ENCODE results near the gene LYPD3. TPM values are rescaled to one million over a fixed set of nuclear protein-coding genes. Genes with fewer than 3 reads are reported as not detected.
A peak's percentile ranks its signal among the peaks of the same experiment; 100 is the strongest.

LYPD3 gene
- total RNA-seq, 1 donor: 0.43 TPM

- H3K4me3 ChIP-seq (ENCODE audit: low read depth, low read length): no peak overlapping the region
- no peak for TF ChIP-seq CTCF (IDR thresholded peaks at IDR 0.05; ENCODE audit: insufficient read depth, low read depth, low read length)
Measured at GRCh38 chr19:43505186-43505456, 39.7 kb upstream of the LYPD3 start.

DNA sequence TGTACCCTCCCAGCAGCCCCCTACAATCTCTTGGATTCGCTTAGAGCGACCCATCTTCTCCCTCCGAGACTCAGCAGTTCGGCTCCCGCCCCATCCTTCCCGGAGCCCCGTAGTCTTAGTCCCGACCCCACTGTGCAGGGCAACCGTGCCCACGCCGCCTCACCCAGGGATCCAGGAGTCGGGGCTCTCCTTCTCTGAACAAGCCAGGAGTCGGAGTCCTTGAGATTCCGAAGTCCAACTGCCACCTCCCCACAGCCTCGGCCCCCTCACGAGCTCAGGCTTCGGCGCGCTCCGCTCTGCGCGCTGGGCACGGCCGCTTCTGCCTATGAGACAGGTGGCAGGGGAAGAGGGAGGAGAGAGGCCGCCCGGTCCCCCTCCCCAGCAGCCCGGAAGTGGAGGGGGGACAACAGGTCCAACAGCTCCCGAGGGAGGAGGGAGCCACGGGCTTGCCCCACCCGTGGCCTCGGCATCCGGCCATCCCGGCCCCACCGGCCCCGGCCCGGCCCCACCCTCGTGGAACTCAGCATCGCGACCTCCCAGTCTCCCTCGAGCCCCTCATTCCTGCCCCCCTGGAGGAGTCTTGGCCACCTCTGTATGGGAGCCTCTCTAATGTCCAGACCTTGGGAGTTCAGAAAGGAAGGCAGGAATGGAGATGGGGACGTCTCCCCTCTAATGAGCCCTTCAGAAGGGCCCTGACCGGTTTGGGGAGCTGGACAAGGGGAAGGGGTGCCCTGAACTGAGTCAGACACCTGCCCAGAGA lies 39.2 kb upstream of the LYPD3 start, which contains the start of gene PHLDB3:
Gene PHLDB3, minus strand, starts transcription at position 321 of the 760 bp plus-strand sequence. CDS start 628 bp downstream, outside the sequence.
- TF ChIP-seq CTCF (IDR thresholded peaks at IDR 0.05; ENCODE audit: insufficient read depth, low read depth, low read length): no peak
- H3K4me3 ChIP-seq (ENCODE audit: low read depth, low read length): peak within 1 kb of the TSS; percentile 93
- no peak for DNase-seq (ENCODE audit: low read depth)

More at GRCh38 chr19:43505186-43505456, 39.7 kb upstream of the LYPD3 start:
- no peak for DNase-seq (ENCODE audit: low read depth)

GRCh38 chr19:43503501-43504425 lies 38.4 kb upstream of the LYPD3 start:
- DNase-seq (ENCODE audit: low read depth): peak; percentile 90
- H3K4me3 ChIP-seq (ENCODE audit: low read depth, low read length): peak overlapping the region; percentile 93

GRCh38 chr19:43502419-43502976 lies 37.1 kb upstream of the LYPD3 start:
- no peak for DNase-seq (ENCODE audit: low read depth)
- peak overlapping the region; percentile 93 for H3K4me3 ChIP-seq (ENCODE audit: low read depth, low read length)
- no peak for TF ChIP-seq CTCF (IDR thresholded peaks at IDR 0.05; ENCODE audit: insufficient read depth, low read depth, low read length)

More at GRCh38 chr19:43503501-43504425, 38.4 kb upstream of the LYPD3 start:
- peak; percentile 7 for TF ChIP-seq CTCF (IDR thresholded peaks at IDR 0.05; ENCODE audit: insufficient read depth, low read depth, low read length)

GRCh38 chr19:43501661-43502418 lies 36.4 kb upstream of the LYPD3 start:
- DNase-seq (ENCODE audit: low read depth): no peak
- TF ChIP-seq CTCF (IDR thresholded peaks at IDR 0.05; ENCODE audit: insufficient read depth, low read depth, low read length): no peak
- no peak overlapping the region for H3K4me3 ChIP-seq (ENCODE audit: low read depth, low read length)

- no peak overlapping the region for H3K4me3 ChIP-seq (ENCODE audit: low read depth, low read length)
- no peak for TF ChIP-seq CTCF (IDR thresholded peaks at IDR 0.05; ENCODE audit: insufficient read depth, low read depth, low read length)
- DNase-seq (ENCODE audit: low read depth): no peak
Measured at GRCh38 chr19:43499042-43499441, 33.6 kb upstream of the LYPD3 start.
